Astrocyte (in vitro differentiated cells and primary cell): ENCODE data around the gene FBXL7.

Experiments
- CTCF ChIP-seq: IDR thresholded peaks from 2 replicates; pipeline ENCODE4 v1.5.1; 2011; ENCODE audit warnings: low read depth, mild to moderate bottlenecking, inconsistent platforms, low read length, moderate library complexity; ENCODE audit not compliant: insufficient read depth
- EZH2 ChIP-seq: IDR thresholded peaks from 2 replicates; pipeline ENCODE4 v1.6.1; 2012; ENCODE audit warnings: mild to moderate bottlenecking, low read length, inconsistent platforms; ENCODE audit not compliant: insufficient read depth

- no peak for TF ChIP-seq CTCF
- no peak for TF ChIP-seq EZH2
Observed at GRCh38 chr5:15746833-15747232, 246.9 kb downstream of the FBXL7 start.
